ENCODE measurements around the gene CCDC97. TPM values are rescaled to one million over a fixed set of nuclear protein-coding genes. Genes with fewer than 3 reads are reported as not detected.

CCDC97 gene
- total RNA-seq, 1 experiment from 2014 or later, result 23.0 TPM

DNA sequence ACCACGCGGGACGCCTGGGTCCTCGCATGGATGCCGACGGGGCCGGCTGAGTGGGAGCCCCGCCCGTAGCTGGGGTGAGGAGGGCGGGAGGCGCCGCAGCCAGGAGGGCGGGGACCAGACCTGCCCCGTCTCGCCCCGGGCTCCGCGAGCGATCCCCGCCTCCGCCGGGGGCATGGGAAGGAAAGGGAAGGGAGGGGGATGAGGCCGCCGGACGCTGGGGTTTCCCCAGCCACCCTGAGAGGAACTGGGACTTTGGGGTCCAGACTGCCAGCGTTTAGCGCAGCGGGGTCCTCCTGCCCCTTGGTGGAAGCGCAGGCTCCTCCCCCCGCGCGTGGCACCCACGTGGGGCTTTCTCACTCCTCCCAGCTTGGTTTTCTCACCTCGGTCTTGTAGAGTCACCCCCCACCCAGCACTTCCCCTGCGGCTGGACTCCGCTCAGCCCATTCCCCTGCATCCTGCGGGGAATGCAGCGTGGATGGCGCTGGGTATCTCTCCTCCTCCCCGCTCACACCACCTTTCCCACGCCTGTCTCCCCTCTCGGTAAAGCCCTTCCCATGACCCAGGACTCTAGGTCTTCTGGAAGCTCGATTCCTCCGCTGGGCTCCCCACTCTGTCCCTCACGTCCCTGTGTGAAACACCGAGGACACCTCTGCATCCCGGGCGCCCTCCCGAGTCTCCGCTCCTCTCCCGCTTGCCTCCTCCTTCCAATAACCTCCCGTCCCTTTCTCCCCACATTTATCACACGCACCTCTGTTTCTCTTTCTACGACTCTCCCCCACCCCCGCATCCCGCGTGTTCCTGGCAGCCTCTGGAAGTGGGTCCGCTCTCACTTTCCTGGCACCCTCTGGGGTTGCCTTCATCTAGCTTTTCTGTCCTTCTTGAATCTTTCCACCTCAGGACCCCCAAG, 41.6 kb downstream of the CCDC97 start (continued):
- TF ChIP-seq, protein P1, sequence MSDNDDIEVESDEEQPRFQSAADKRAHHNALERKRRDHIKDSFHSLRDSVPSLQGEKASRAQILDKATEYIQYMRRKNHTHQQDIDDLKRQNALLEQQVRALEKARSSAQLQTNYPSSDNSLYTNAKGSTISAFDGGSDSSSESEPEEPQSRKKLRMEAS (IDR thresholded peaks at IDR 0.05), result peak; percentile 50; the same call in 1 of the 2 replicates
- TF ChIP-seq EZH2 (IDR thresholded peaks at IDR 0.05), result no peak
- no peak for TF ChIP-seq RAD21 (IDR thresholded peaks at IDR 0.05; ENCODE audit: low read depth)
- no peak for TF ChIP-seq POLR2A (IDR thresholded peaks at IDR 0.05; ENCODE audit: borderline replicate concordance, extremely low read depth, insufficient read depth, insufficient read length)
- no peak for TF ChIP-seq ZNF274 (IDR thresholded peaks at IDR 0.05; ENCODE audit: low read depth, low read length)

DNA sequence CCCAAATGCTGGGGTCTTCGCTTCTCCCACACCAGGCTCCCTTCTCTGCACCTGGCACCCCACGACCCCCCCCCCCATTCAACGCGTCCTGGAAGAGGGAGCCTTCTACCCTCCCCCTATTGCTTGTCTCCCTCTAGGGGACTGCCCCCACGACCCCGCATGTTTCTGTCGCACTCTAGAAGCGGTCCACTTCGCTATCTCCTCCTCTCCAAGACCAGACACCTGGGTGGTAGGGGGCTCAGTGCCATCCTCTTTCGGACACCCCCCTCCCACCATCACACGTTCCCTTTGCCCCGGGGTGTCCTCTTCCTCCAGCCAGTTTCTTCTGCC, 42.3 kb downstream of the CCDC97 start:
- no TSS peak for BruUV-seq (replicated peaks)
- CTCF ChIA-PET, result interaction anchor here (1.0 to 5.6 kb wide), 4 partner anchors 13 to 224 kb away, joined by 3 to 54 read pairs (median 3); partner anchors contain the start of genes B9D2, CEACAM21 and HNRNPUL1
- peaks cover 11 to 29% of the 10 kb centered on the region in 2 experiments; a peak in 3 of 4 replicates for H3K4me1 ChIP-seq (ENCODE audit: control insufficient read depth in 1 of 2, insufficient read depth in 2 of 2, low read length in 2 of 2)
- H3K4me3 ChIP-seq (replicated peaks in 1 of 2; ENCODE audit: low read depth in 1 of 2, low read length in 2 of 2), result peak overlapping the region; percentile 79 to 87
- no peaks in the 10 kb centered on the region for H4K20me1 ChIP-seq (ENCODE audit: insufficient read depth)
- POLR2A ChIA-PET, result interaction anchor here (2.1 kb wide), 1 partner anchor 11 kb away, joined by 13 read pairs; the partner anchor contains the start of gene B9D2
- intact Hi-C loops (cut with micrococcal nuclease), result no loop called here
- peaks cover 0 to 6% of the 10 kb centered on the region in 2 experiments; a peak in 1 of 4 replicates for H3K36me3 ChIP-seq (ENCODE audit: control insufficient read depth in 1 of 2, insufficient read depth in 2 of 2, low read length in 2 of 2)
- no peaks in the 10 kb centered on the region for H3K9me2 ChIP-seq (ENCODE audit: insufficient read depth)
- no peak for DNase-seq (ENCODE audit: low read depth, low spot score)
- no peak for TF ChIP-seq ELF1 (IDR thresholded peaks at IDR 0.05; ENCODE audit: borderline replicate concordance, low read depth)
- TF ChIP-seq SIN3A (IDR thresholded peaks at IDR 0.05; ENCODE audit: low read depth), result no peak
- TF ChIP-seq RAD21 (IDR thresholded peaks at IDR 0.05; ENCODE audit: low read depth), result no peak
- H3K27ac ChIP-seq (ENCODE audit: low read depth, low read length), result peak overlapping the region; percentile 89; the same call in 1 of the 2 replicates
- H3K79me2 ChIP-seq (ENCODE audit: insufficient read depth, low read length), result peaks cover 42% of the 10 kb centered on the region
- no peaks in the 10 kb centered on the region for H3K27me3 ChIP-seq (ENCODE audit: insufficient read depth, low read length)
- H3K9me3 ChIP-seq (ENCODE audit: control insufficient read depth in 1 of 2, insufficient read depth in 1 of 2, low read depth in 1 of 2, low read length in 2 of 2), result no peaks in the 10 kb centered on the region
- peak overlapping the region; percentile 83 for H3K9ac ChIP-seq (ENCODE audit: low read length)
- no peak overlapping the region for H2AFZ ChIP-seq (ENCODE audit: low read depth, low read length, poor library complexity, severe bottlenecking)
- peak; percentile 1; the same call in 1 of the 2 replicates for ATAC-seq
- RAD21 ChIA-PET (ENCODE audit: low non-redundant PET in 1 of 2, low total read pairs in 2 of 2, uncharacterized antibody in 2 of 2, unreplicated experiment in 2 of 2), result interaction anchor here in 1 of 2 experiments (1.2 kb wide), 1 partner anchor 12 kb away, joined by 4 read pairs; the partner anchor contains the start of gene B9D2
- H3K4me2 ChIP-seq (ENCODE audit: low read length), result peak overlapping the region; percentile 95

Measured in HCT116 (cell line).